Measurements from ENCODE around the gene MRPL52. TPM values are rescaled to one million over a fixed set of nuclear protein-coding genes. Genes with fewer than 3 reads are reported as not detected.

The MRPL52 gene
- total and polyA plus RNA-seq, 12 donors = 90.1 to 300 (median 113) TPM

DNA sequence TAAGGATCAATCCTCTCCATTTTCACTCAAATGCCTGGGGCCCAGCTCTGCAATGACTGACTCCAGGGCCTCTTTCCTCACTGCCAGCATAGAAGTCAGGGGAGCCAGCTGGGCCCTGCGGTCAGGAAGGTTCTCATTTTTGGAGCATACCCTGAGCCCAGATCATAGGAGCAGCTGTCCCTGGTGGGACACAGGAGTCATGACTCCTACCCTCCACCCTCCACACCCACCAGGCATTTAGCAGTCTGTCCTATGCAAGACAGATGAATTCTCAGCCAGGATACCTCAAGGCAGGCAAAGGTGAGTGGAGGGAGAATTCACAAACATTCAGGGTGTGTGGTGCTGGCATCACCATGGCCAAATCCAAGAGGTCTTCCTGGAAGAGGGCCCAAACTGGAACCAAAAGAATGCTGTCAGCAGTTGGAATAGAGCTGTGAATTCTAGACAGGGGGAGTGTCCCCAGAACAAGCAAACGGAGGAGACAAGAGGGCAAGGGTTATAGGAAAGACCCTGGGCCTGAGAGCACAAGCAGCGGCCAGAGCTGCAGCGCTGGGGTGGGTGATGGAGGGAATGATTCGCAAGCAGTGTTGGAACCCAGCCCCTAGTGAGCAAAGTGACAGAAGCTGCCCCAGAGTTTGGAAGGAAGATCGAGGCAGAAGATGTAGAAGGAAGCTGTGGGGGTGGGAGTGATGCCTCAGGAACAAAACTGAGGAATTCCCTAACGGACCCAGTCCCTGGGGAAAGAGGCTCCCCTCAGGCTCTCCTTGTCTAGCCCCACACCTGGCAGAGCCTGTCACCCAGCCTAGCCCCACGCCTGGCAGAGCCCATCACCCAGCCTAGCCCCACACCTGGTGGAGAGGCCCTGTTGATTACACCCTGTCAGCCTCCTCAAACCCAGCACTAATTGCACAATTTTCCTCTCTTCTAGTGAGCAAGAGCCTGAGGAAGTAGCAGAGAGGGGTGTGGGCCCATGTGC lies 48.9 kb downstream of the MRPL52 start:
- intact Hi-C loops (cut with DNase I) = no loop called here
- TF ChIP-seq, protein P1, sequence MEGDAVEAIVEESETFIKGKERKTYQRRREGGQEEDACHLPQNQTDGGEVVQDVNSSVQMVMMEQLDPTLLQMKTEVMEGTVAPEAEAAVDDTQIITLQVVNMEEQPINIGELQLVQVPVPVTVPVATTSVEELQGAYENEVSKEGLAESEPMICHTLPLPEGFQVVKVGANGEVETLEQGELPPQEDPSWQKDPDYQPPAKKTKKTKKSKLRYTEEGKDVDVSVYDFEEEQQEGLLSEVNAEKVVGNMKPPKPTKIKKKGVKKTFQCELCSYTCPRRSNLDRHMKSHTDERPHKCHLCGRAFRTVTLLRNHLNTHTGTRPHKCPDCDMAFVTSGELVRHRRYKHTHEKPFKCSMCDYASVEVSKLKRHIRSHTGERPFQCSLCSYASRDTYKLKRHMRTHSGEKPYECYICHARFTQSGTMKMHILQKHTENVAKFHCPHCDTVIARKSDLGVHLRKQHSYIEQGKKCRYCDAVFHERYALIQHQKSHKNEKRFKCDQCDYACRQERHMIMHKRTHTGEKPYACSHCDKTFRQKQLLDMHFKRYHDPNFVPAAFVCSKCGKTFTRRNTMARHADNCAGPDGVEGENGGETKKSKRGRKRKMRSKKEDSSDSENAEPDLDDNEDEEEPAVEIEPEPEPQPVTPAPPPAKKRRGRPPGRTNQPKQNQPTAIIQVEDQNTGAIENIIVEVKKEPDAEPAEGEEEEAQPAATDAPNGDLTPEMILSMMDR (IDR thresholded peaks at IDR 0.05) = no peak
- ATAC-seq = no peak
- Histone ChIP-seq H3K36me3 (peaks cover 0 to 64% (median 42%) of the 10 kb centered on the region in 9 donors), H3K4me3 (no peak overlapping the region), H3K27ac (no peak overlapping the region), H3K27me3 (peaks cover 0 to 5% (median 0%) of the 10 kb centered on the region in 7 donors), H3K9me3 (no peaks in the 10 kb centered on the region), H3K4me1 (peaks cover 0 to 14% (median 4%) of the 10 kb centered on the region in 9 donors)
- no peak for DNase-seq
- WGBS, 2 donors = 80 to 81% methylated on average over 8 of the region's 8 CpGs

DNA sequence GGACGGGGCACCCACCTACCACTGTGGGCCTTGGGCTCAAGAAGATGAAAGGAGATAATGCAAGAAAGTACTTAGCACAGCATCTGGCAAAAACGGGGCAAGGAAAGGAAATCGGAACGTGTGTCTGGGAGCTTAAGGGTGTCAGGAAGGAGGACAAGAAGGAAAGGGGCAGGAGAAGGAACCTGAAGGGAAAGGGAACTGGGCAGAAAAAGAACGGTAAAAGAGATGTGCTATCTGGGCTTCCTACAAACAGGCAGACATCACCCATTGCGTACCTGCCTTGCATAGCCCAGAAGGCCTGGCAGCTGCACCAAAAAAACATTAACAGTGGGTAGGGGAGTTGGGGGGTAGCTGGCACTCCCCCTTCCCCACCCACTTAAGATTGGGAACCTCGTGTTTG lies 52.4 kb downstream of the MRPL52 start:
- Histone ChIP-seq H3K36me3 (peaks cover 0 to 29% (median 12%) of the 10 kb centered on the region in 9 donors), H3K27ac (no peak overlapping the region), H3K27me3 (peaks cover 0 to 10% (median 0%) of the 10 kb centered on the region in 7 donors), H3K4me3 (no peak overlapping the region), H3K9me3 (no peaks in the 10 kb centered on the region), H3K4me1 (peaks cover 0 to 17% (median 3%) of the 10 kb centered on the region in 9 donors)
- ATAC-seq = no peak
- DNase-seq = no peak
- WGBS, 2 donors = 39 to 41% methylated on average over 7 of the region's 7 CpGs
- intact Hi-C loops (cut with DNase I) = no loop called here
- TF ChIP-seq, protein P1 (IDR thresholded peaks at IDR 0.05) = no peak

DNA sequence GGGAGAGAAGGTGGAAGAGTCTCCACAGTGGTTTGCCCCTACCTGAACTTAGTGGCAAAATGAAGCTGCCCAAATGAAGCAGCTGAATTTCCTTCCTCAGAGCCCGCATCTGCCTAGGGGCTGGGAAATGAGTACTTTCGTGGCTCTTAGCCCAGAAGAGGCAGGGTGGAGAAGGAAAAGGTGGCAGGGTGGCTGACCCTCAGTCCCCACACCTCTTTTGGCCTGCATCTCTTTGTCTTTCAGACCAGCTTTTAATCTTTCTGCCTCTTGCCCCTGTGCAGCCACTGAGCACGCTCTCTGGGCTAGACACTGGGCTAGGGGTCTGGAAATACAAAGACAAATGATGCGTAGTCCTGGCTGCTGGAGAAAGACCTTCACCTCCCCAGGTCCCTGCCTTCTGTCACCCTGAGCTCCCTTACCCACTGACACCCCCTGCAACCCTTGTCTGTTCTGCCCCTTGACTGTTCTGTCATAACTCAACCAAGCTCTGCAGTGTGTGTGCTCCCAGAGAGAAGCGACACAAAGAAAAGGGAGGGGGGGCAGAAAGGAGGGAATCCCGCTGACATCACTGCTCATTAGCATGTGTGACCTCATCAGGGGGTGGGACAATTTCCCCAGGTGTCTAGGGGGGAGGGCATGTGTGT lies 53.0 kb downstream of the MRPL52 start:
- Histone ChIP-seq H3K27ac (no peak overlapping the region), H3K9me3 (no peaks in the 10 kb centered on the region), H3K4me1 (peaks cover 0 to 23% (median 7%) of the 10 kb centered on the region in 9 donors), H3K4me3 (no peak overlapping the region), H3K36me3 (peaks cover 0 to 23% (median 6%) of the 10 kb centered on the region in 9 donors), H3K27me3 (peaks cover 0 to 10% (median 3%) of the 10 kb centered on the region in 7 donors)
- WGBS, 2 donors = 26 to 32% methylated on average over 6 of the region's 6 CpGs
- intact Hi-C loops (cut with DNase I) = no loop called here
- DNase-seq (no peak), ATAC-seq (peak in 1 of 8 donors; percentile 5)
- TF ChIP-seq, protein P1 (IDR thresholded peaks at IDR 0.05) = no peak

DNA sequence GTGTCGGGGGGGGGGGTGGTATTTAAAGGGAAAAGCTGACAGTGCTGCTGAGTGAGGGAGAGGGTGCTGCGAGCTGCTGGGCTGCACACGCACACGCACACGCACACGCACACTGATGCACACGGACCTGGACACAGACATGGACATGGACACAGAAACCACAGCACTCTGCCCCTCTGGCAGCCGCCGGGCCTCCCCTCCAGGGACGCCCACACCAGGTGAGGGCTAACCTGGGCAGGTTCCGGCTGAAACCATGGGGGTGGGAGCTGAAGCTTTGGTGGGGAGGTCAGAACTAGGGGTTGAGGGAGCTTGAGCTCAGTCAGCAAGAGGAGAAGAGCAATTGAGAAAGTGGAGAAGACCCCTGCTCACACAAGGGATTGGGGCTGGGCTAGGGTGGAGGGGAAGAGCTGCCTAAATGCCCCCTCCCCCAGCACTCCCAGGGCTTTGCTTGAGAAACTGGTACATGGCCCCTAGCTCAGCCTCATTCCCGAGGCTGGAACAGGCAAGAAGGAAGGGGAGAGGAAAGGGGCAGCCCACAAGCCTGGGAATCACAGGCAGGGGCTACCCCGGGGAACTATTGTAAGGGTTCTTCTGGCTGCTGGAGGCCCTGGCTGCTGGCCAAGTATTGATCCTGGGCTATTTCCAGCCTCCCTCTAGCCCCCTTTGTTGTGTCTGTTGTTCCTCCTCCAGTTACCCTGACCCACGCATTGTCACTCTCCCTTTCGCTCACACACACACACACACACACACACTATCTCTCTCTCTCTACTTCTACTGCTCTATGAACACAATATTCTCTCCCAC lies 53.7 kb downstream of the MRPL52 start, which contains the start of gene REM2:
TSS of gene REM2 (plus strand) at position 50 of the 804 bp plus-strand sequence. CDS start at position 116, 66 bp downstream.
- H3K27me3 ChIP-seq = peaks cover 0 to 10% (median 3%) of the 10 kb centered on the region in 7 donors
- intact Hi-C loops (cut with DNase I) = no loop called here
- H3K4me3 ChIP-seq = no peak within 1 kb of the TSS
- no peaks in the 10 kb centered on the region for H3K9me3 ChIP-seq
- ATAC-seq = no peak
- no peak within 1 kb of the TSS for H3K27ac ChIP-seq
- H3K4me1 ChIP-seq = peaks cover 0 to 30% (median 7%) of the 10 kb centered on the region in 9 donors
- WGBS, 2 donors = 29 to 31% methylated on average over 15 of the region's 15 CpGs
- H3K36me3 ChIP-seq = peaks cover 0 to 16% (median under 1%) of the 10 kb centered on the region in 9 donors
- no peak for DNase-seq
- TF ChIP-seq, protein P1 (IDR thresholded peaks at IDR 0.05) = no peak
